Measurements from ENCODE around the gene HENMT1.

DNA sequence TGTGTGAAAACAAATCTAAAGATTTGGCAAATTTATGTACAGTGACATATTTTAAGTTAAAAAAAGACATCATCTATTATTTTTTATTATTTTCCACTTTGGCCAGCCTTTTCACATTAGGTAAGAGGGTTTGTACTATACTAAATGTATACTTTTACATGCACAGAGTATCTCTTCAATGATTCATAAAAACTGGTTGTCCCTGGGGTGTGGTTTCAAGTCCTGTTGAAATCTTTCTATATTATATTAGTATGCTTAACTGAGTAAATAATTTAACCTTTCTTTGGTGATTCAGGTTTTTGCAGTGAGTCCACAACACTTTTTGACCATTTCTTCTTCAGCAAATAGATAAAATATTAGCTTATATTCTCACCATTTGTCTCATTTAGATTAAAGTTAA is 55.3 kb downstream of the HENMT1 start:
- TF ChIP-seq TCF7L2 (IDR thresholded peaks at IDR 0.05; ENCODE audit: borderline replicate concordance, extremely low read depth, insufficient read depth, insufficient read length) (no peak), POLR2A (IDR thresholded peaks at IDR 0.05; ENCODE audit: borderline replicate concordance, extremely low read depth, insufficient read depth, insufficient read length) (no peak), CEBPB (IDR thresholded peaks at IDR 0.05; ENCODE audit: low read depth) (no peak), FOSL1 (IDR thresholded peaks at IDR 0.05; ENCODE audit: low read depth) (no peak)
- TF ChIP-seq, protein P1, sequence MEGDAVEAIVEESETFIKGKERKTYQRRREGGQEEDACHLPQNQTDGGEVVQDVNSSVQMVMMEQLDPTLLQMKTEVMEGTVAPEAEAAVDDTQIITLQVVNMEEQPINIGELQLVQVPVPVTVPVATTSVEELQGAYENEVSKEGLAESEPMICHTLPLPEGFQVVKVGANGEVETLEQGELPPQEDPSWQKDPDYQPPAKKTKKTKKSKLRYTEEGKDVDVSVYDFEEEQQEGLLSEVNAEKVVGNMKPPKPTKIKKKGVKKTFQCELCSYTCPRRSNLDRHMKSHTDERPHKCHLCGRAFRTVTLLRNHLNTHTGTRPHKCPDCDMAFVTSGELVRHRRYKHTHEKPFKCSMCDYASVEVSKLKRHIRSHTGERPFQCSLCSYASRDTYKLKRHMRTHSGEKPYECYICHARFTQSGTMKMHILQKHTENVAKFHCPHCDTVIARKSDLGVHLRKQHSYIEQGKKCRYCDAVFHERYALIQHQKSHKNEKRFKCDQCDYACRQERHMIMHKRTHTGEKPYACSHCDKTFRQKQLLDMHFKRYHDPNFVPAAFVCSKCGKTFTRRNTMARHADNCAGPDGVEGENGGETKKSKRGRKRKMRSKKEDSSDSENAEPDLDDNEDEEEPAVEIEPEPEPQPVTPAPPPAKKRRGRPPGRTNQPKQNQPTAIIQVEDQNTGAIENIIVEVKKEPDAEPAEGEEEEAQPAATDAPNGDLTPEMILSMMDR (IDR thresholded peaks at IDR 0.05 in 2 of 3, conservative IDR thresholded peaks at IDR 0.05 in 1 of 3; ENCODE audit: borderline replicate concordance in 1 of 3, insufficient read depth in 1 of 3, low read depth in 2 of 3, low read length in 2 of 3), result no peak
- TF ChIP-seq, protein P2, sequence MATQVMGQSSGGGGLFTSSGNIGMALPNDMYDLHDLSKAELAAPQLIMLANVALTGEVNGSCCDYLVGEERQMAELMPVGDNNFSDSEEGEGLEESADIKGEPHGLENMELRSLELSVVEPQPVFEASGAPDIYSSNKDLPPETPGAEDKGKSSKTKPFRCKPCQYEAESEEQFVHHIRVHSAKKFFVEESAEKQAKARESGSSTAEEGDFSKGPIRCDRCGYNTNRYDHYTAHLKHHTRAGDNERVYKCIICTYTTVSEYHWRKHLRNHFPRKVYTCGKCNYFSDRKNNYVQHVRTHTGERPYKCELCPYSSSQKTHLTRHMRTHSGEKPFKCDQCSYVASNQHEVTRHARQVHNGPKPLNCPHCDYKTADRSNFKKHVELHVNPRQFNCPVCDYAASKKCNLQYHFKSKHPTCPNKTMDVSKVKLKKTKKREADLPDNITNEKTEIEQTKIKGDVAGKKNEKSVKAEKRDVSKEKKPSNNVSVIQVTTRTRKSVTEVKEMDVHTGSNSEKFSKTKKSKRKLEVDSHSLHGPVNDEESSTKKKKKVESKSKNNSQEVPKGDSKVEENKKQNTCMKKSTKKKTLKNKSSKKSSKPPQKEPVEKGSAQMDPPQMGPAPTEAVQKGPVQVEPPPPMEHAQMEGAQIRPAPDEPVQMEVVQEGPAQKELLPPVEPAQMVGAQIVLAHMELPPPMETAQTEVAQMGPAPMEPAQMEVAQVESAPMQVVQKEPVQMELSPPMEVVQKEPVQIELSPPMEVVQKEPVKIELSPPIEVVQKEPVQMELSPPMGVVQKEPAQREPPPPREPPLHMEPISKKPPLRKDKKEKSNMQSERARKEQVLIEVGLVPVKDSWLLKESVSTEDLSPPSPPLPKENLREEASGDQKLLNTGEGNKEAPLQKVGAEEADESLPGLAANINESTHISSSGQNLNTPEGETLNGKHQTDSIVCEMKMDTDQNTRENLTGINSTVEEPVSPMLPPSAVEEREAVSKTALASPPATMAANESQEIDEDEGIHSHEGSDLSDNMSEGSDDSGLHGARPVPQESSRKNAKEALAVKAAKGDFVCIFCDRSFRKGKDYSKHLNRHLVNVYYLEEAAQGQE (IDR thresholded peaks at IDR 0.05; ENCODE audit: low read depth), result no peak
- TF ChIP-seq, protein P3, sequence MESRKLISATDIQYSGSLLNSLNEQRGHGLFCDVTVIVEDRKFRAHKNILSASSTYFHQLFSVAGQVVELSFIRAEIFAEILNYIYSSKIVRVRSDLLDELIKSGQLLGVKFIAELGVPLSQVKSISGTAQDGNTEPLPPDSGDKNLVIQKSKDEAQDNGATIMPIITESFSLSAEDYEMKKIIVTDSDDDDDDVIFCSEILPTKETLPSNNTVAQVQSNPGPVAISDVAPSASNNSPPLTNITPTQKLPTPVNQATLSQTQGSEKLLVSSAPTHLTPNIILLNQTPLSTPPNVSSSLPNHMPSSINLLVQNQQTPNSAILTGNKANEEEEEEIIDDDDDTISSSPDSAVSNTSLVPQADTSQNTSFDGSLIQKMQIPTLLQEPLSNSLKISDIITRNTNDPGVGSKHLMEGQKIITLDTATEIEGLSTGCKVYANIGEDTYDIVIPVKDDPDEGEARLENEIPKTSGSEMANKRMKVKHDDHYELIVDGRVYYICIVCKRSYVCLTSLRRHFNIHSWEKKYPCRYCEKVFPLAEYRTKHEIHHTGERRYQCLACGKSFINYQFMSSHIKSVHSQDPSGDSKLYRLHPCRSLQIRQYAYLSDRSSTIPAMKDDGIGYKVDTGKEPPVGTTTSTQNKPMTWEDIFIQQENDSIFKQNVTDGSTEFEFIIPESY (IDR thresholded peaks at IDR 0.05; ENCODE audit: extremely low read depth, insufficient replicate concordance, low read length), result no peak
